Keratinocyte (primary cell): Measurements from ENCODE around the gene PPP1R7.

Experiments
- EZH2 ChIP-seq: IDR thresholded peaks from one replicate; pipeline ENCODE4 v1.6.1; 2012; ENCODE audit warnings: inconsistent platforms, mild to moderate bottlenecking, low read length, moderate library complexity
- TF ChIP-seq, protein P1 (sequence below), 3 experiments: IDR thresholded peaks in 1 of 3; conservative IDR thresholded peaks in 1 of 3; optimal IDR thresholded peaks in 1 of 3; 2 replicates in 2 of 3; 3 replicates in 1 of 3; pipeline versions ENCODE3 to v1.5.1; 2011; ENCODE audit warnings: low read length in 3 of 3, mild to moderate bottlenecking in 3 of 3, moderate library complexity in 2 of 3, control low read depth in 1 of 3, inconsistent platforms in 1 of 3; ENCODE audit not compliant: insufficient read depth in 2 of 3; ENCODE audit errors: extremely low read depth in 1 of 3

DNA sequence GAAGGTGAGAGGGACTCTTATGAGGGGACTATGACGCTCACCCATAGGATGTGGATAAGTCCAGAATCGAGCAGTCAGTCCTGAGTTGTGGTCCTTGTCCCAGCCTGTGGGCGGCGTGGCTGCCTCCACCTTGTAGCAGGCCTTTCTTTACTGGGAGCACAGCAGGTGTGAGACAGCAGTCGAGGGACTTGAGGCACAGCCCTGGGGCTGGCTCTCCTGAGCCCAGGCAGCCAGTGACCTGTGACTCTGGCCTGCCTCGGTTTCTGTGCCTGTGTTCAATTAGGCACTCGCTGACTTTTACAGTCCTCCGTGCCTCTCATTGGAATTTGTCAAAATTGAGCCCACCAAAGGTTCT lies 8.3 kb downstream of the PPP1R7 start:
- TF ChIP-seq, protein P1, sequence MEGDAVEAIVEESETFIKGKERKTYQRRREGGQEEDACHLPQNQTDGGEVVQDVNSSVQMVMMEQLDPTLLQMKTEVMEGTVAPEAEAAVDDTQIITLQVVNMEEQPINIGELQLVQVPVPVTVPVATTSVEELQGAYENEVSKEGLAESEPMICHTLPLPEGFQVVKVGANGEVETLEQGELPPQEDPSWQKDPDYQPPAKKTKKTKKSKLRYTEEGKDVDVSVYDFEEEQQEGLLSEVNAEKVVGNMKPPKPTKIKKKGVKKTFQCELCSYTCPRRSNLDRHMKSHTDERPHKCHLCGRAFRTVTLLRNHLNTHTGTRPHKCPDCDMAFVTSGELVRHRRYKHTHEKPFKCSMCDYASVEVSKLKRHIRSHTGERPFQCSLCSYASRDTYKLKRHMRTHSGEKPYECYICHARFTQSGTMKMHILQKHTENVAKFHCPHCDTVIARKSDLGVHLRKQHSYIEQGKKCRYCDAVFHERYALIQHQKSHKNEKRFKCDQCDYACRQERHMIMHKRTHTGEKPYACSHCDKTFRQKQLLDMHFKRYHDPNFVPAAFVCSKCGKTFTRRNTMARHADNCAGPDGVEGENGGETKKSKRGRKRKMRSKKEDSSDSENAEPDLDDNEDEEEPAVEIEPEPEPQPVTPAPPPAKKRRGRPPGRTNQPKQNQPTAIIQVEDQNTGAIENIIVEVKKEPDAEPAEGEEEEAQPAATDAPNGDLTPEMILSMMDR (optimal IDR thresholded peaks at IDR 0.05 in 1 of 3, IDR thresholded peaks at IDR 0.05 in 1 of 3, conservative IDR thresholded peaks at IDR 0.05 in 1 of 3; ENCODE audit: extremely low read depth in 1 of 3, insufficient read depth in 2 of 3, low read length in 3 of 3), result no peak
- no peak for TF ChIP-seq EZH2
